Stimulated activated CD4-positive, alpha-beta T cell treated with anti-CD3 and anti-CD28 coated beads, TNF-alpha, amount 100 ng/mL, for 24 hours (primary cell): Measurements from ENCODE around the gene ZFAND3.
"Not testable (repeated sequence)": the region's sequence is repeated elsewhere in the genome, so short reads cannot be mapped to it uniquely, and the experiment has no call there.

Experiments used
- DNase-seq, 3 experiments: peaks; one replicate each; pipeline ENCODE4 v3.0.0-alpha.2; 2020; ENCODE audit warnings: low read depth in 3 of 3

Gene ZFAND3

GRCh38 chr6:37936906-37937305 lies 117.4 kb downstream of the ZFAND3 start:
- DNase-seq = no peak

GRCh38 chr6:37938909-37939308 lies 119.4 kb downstream of the ZFAND3 start:
- no peak for DNase-seq

DNA sequence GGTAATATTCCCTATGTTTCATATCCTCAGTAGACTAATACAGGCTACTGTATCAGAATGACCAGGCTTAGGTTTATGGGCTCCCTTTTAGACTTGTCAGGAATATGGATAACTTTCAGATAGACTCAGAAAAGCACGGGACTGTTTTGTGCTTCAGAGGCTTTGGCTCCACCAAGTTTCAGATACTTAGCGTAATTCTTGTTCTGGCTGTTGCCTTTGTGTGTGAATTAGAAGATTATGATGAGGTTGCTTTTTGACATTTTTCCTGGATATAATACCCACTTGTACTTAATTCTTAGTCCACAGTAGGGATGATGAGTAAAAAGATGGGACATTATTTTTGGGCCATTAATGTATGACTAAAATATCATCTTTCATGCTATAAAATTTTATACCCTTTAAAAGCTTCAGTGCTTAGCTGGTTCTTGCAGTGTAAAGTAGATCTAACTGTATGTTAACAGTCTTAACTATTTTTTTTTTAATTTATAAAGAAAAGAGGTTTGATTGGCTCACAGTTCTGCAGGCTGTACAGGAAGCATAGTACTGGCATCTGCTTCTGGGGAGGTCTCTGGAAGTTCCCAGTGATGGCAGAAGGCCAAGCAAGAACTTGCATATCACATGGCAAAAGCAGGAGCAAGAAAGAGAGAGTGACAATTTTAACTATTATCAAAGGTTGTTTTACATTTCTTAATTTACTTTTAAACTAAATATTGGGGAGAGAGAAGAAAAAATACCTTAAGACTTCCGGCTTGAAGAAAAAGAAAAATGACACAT lies 120.7 kb downstream of the ZFAND3 start:
- no peak for DNase-seq

DNA sequence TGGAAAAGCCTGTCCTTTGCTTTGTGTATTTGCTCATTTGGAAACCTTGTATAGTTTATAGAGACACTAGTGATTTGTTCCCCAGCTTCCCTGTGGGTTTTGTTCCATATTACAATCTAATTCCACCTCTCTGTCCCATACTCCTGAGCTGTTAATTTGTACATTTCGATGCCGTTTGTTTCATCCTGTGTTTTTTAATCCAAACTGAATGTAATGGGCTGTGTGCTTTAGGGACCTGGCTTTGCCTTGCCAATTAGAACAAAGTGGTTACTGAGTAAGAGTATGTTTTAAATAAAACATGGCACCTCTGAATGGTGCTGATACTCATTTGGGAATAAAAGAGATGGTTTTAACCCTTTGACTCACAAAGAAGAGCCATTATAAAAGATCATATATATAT lies 122.3 kb downstream of the ZFAND3 start:
- DNase-seq = no peak

DNA sequence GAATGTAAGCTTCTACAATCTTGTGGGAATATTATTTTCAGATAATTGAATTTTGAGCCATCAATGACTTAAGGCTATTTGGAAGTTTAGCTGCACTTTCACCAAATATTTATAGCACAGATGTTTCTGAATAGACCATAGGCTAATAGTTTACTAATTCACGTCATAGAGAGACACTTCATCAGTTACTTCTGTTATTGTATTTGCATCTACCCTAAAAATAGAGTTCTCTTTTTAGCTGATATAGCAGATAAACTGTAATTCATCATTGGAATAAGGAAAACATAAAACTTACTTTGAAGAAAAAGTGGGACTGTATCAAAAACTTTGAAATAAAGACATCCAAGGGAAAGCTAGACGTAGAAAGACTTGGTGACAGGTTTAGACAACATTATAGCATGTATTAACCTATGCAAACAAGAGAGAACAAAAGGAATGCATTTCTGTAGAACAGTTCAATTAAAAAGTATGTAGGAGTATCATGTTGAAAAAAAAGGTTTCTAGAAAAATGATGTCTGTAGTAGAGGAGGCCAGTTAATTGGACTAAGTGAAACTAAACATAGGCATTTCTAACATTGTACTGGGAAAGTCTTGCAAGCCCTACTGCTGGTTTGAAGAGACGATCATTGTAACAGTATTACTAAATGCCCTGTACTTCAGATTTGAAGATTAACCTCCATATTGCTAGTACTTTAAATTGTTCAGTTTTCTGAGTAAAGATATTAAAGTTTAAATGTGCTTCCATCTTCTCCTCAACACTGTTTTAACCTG lies 123.3 kb downstream of the ZFAND3 start:
- DNase-seq = no peak

DNA sequence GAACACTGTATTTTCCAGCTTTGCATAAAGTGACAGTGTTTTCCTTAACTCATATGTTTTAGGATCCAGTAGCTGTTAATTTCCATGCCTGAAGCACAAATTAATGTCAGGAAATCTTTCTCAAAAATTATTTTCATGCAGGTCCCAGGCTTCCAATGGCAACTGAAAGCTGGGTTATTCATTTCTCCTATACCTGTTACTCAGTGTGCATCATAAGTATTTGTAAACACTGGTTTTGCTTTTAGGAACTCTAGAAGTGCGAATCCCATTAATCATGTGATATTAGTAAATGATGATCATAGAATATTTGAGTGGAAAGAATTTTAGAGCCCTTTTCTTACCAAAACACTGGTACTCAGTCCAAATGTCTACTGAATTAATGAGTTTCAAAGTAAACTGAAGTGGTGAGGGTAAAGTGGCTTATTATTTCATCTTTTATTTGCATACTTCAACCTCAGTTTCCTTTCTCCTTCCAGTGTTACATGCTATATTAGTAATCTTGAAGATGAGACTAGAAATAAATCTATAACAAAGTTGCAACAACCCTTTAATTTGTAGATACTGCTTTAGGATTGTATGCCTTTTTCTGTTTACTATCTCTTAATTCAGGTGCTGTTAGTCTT lies 124.0 kb downstream of the ZFAND3 start:
- no peak for DNase-seq

- DNase-seq = no peak
Observed at GRCh38 chr6:37946057-37946456, 126.5 kb downstream of the ZFAND3 start.

DNA sequence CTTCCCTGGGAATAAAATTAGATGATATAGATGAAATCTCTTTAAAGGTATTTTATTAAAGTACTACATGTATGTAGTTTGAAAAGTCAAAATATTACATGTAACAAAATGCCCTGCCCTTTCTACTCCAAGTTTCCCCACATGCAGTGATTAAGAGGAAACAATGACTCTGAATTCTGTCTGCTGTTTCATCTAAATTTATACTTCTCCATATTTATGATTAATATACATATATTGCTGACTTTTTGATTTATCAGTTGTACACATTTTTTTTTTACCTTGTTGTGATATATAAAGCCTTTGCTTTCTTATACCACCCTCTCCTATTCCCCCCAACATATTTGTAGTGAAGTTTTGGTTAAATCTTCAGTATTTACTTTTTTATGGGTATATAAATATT lies 127.9 kb downstream of the ZFAND3 start:
- no peak for DNase-seq

- not testable (repeated sequence) for DNase-seq
Observed at GRCh38 chr6:37948584-37948983, 129.1 kb downstream of the ZFAND3 start.

- DNase-seq = no peak
Observed at GRCh38 chr6:37952027-37952426, 132.5 kb downstream of the ZFAND3 start.

- DNase-seq = no peak
Observed at GRCh38 chr6:37954791-37955190, 135.3 kb downstream of the ZFAND3 start.

DNA sequence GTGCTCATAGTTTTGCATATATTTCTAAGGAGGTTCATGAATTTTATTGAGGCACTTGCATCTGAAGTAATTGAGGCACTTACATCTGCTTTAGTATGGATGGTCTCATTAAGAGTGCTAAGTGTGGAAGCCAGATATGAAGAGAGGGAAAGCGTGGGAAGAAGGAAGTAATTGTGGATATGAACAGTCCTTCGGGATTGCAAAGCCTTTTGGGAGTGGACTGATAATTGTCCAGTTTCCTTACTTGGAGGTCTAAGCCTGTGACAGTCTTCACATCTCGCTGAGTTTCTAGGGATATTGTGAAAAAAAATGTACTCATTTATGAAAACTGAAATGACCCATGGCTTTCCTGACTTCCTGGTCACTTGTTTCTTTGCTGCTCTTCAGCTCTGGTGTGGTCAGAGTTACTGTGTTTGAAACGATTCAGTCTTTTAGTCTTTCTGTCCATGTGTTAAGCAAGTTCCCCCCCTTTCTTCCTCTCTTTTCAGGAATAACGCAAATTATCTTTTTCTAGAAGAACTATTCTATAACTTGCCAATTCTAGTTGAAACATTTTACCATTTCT lies 137.3 kb downstream of the ZFAND3 start:
- DNase-seq = no peak

- DNase-seq = no peak
Observed at GRCh38 chr6:37959061-37959460, 139.5 kb downstream of the ZFAND3 start.

DNA sequence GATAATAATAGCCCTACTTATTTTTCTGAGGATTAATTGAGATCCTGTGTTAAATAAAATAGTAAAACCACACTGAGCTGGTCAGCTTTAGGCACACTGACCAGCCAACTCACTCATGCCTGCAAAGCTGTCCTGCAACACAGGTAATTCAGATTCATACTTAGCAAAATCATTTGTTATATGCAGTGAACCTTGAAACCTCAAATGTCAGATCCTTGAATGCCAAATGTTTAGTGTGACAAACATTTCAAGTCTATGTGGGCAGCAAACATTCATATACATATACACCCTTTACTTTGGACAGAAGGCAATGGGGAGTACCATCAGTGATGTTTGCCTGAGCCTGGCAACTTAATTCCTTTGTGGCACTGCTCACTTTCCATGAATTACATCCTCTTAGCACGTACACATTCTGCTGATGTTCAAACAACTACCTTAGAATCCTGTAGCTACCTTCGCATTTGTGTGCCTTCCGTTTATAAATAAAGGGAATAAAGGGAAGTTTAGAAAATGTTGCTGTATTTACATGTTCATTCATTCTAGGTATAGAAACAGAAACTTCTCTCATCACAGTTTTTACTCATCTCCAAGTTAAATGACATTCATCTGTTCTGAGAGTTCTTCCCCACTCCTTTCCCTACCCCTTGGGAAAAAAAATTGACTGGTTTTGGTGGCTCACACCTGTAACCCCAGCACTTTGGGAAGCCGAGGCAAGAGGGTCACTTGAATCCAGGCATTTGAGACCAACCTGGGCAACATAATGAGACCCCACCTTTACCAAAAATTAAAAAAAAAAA lies 140.8 kb downstream of the ZFAND3 start:
- DNase-seq = no peak

- not testable (repeated sequence) for DNase-seq
Observed at GRCh38 chr6:37962481-37963080, 143.1 kb downstream of the ZFAND3 start.

GRCh38 chr6:37965964-37966676 lies 146.6 kb downstream of the ZFAND3 start:
- no peak for DNase-seq

DNA sequence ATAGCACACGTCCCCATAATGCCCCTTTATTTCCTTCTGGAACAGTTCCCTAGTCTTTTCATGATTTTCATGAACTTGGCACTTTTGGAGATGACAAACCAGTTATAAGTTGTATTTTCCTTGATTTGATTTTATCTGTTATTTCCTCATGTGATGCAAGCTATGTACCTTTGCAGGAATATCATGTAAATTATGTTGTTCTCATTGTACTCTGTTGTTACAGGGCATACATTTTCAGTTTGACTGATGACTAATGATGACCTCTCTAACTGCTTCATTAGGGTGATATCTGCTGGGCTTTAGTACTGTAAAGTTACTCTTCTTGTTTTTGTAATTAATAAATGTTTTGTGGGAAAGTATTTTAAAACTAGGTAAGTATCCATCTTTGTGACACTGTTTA lies 147.3 kb downstream of the ZFAND3 start:
- no peak for DNase-seq

- no peak for DNase-seq
Observed at GRCh38 chr6:37967651-37968050, 148.1 kb downstream of the ZFAND3 start.

DNA sequence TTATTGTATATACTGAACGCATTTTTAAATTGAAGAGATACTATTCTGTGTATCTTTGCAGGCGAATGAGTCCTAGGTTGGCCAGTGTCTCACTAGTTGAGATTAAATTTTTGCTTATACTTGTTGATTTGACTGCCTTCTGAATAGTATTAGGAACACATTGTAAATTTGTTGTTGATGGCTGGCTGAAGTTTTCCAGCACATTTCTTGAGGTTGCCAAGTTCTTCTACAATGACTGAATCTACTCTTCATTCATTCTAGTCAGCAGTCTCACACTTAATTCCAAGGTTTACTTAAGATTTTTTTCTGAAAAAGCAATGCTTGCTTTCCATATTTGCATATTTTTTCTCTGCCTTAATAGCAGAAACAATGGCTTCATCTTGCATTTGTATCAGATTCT lies 151.7 kb downstream of the ZFAND3 start:
- no peak for DNase-seq

GRCh38 chr6:37971711-37972390 lies 152.3 kb downstream of the ZFAND3 start:
- DNase-seq = no peak
